ENCODE results near the gene FRMD5.
"Not testable (repeated sequence)": the region's sequence is repeated elsewhere in the genome, so short reads cannot be mapped to it uniquely, and the experiment has no call there.

FRMD5 gene

GRCh38 chr15:44058126-44058525 is 136.9 kb downstream of the FRMD5 start:
- H3K9me3 ChIP-seq (ENCODE audit: low read depth, low read length): no peaks in the 10 kb centered on the region
- no peak for TF ChIP-seq FOXP2 (optimal IDR thresholded peaks at IDR 0.05; ENCODE audit: control extremely low read depth, extremely low read length, insufficient read depth)
- TF ChIP-seq EZH2 (IDR thresholded peaks at IDR 0.05): no peak
- no peak for TF ChIP-seq POLR2AphosphoS5 (IDR thresholded peaks at IDR 0.05; ENCODE audit: borderline replicate concordance, low read depth, low read length)
- no peak overlapping the region for H3K9ac ChIP-seq (ENCODE audit: insufficient read length)
- H3K4me3 ChIP-seq: no peak overlapping the region
- H3K27ac ChIP-seq: no peak overlapping the region
- DNase-seq (ENCODE audit: low read depth, low spot score): no peak
- no peaks in the 10 kb centered on the region for H3K36me3 ChIP-seq (ENCODE audit: insufficient read depth, low read length)

GRCh38 chr15:44045661-44046060 is 149.4 kb downstream of the FRMD5 start:
- Histone ChIP-seq H3K4me3 (no peak overlapping the region), H3K36me3 (ENCODE audit: insufficient read depth, low read length) (no peaks in the 10 kb centered on the region), H3K9me3 (ENCODE audit: low read depth, low read length) (no peaks in the 10 kb centered on the region), H3K27ac (no peak overlapping the region), H3K9ac (ENCODE audit: insufficient read length) (no peak overlapping the region)
- TF ChIP-seq FOXP2 (optimal IDR thresholded peaks at IDR 0.05; ENCODE audit: control extremely low read depth, extremely low read length, insufficient read depth) (no peak), POLR2AphosphoS5 (IDR thresholded peaks at IDR 0.05; ENCODE audit: borderline replicate concordance, low read depth, low read length) (no peak), EZH2 (IDR thresholded peaks at IDR 0.05) (no peak)
- no peak for DNase-seq (ENCODE audit: low read depth, low spot score)

- H3K9ac ChIP-seq (ENCODE audit: insufficient read length): no peak overlapping the region
- no peak overlapping the region for H3K4me3 ChIP-seq
- TF ChIP-seq EZH2 (IDR thresholded peaks at IDR 0.05) (no peak), FOXP2 (optimal IDR thresholded peaks at IDR 0.05; ENCODE audit: control extremely low read depth, extremely low read length, insufficient read depth) (no peak), POLR2AphosphoS5 (IDR thresholded peaks at IDR 0.05; ENCODE audit: borderline replicate concordance, low read depth, low read length) (no peak)
- H3K36me3 ChIP-seq (ENCODE audit: insufficient read depth, low read length): no peaks in the 10 kb centered on the region
- DNase-seq (ENCODE audit: low read depth, low spot score): no peak
- H3K9me3 ChIP-seq (ENCODE audit: low read depth, low read length): no peaks in the 10 kb centered on the region
- no peak overlapping the region for H3K27ac ChIP-seq
Observed at GRCh38 chr15:44045217-44045616, 149.9 kb downstream of the FRMD5 start.

- no peak overlapping the region for H3K9ac ChIP-seq (ENCODE audit: insufficient read length)
- H3K36me3 ChIP-seq (ENCODE audit: insufficient read depth, low read length): no peaks in the 10 kb centered on the region
- TF ChIP-seq EZH2 (IDR thresholded peaks at IDR 0.05): no peak
- no peak overlapping the region for H3K4me3 ChIP-seq
- H3K27ac ChIP-seq: no peak overlapping the region
- no peak for DNase-seq (ENCODE audit: low read depth, low spot score)
- no peaks in the 10 kb centered on the region for H3K9me3 ChIP-seq (ENCODE audit: low read depth, low read length)
Observed at GRCh38 chr15:44038755-44039191, 156.3 kb downstream of the FRMD5 start.

GRCh38 chr15:44035781-44036699 is 159.0 kb downstream of the FRMD5 start:
- no peak for TF ChIP-seq POLR2AphosphoS5 (IDR thresholded peaks at IDR 0.05; ENCODE audit: borderline replicate concordance, low read depth, low read length)
- TF ChIP-seq EZH2 (IDR thresholded peaks at IDR 0.05): no peak
- TF ChIP-seq FOXP2 (optimal IDR thresholded peaks at IDR 0.05; ENCODE audit: control extremely low read depth, extremely low read length, insufficient read depth): no peak
- Histone ChIP-seq H3K9ac (ENCODE audit: insufficient read length) (no peak overlapping the region), H3K9me3 (ENCODE audit: low read depth, low read length) (no peaks in the 10 kb centered on the region), H3K4me3 (no peak overlapping the region), H3K36me3 (ENCODE audit: insufficient read depth, low read length) (no peaks in the 10 kb centered on the region), H3K27ac (no peak overlapping the region)
- DNase-seq (ENCODE audit: low read depth, low spot score): no peak

- Histone ChIP-seq H3K9ac (ENCODE audit: insufficient read length) (no peak overlapping the region), H3K27ac (no peak overlapping the region), H3K4me3 (no peak overlapping the region), H3K9me3 (ENCODE audit: low read depth, low read length) (no peaks in the 10 kb centered on the region), H3K36me3 (ENCODE audit: insufficient read depth, low read length) (no peaks in the 10 kb centered on the region)
- no peak for TF ChIP-seq EZH2 (IDR thresholded peaks at IDR 0.05)
- no peak for TF ChIP-seq POLR2AphosphoS5 (IDR thresholded peaks at IDR 0.05; ENCODE audit: borderline replicate concordance, low read depth, low read length)
- no peak for TF ChIP-seq FOXP2 (optimal IDR thresholded peaks at IDR 0.05; ENCODE audit: control extremely low read depth, extremely low read length, insufficient read depth)
- no peak for DNase-seq (ENCODE audit: low read depth, low spot score)
Observed at GRCh38 chr15:44034933-44035624, 160.0 kb downstream of the FRMD5 start.

- no peak overlapping the region for H3K4me3 ChIP-seq
- H3K27ac ChIP-seq: no peak overlapping the region
- no peaks in the 10 kb centered on the region for H3K9me3 ChIP-seq (ENCODE audit: low read depth, low read length)
- H3K9ac ChIP-seq (ENCODE audit: insufficient read length): no peak overlapping the region
- no peaks in the 10 kb centered on the region for H3K36me3 ChIP-seq (ENCODE audit: insufficient read depth, low read length)
- no peak for DNase-seq (ENCODE audit: low read depth, low spot score)
- TF ChIP-seq EZH2 (IDR thresholded peaks at IDR 0.05) (no peak), FOXP2 (optimal IDR thresholded peaks at IDR 0.05; ENCODE audit: control extremely low read depth, extremely low read length, insufficient read depth) (no peak), POLR2AphosphoS5 (IDR thresholded peaks at IDR 0.05; ENCODE audit: borderline replicate concordance, low read depth, low read length) (no peak)
Observed at GRCh38 chr15:44034334-44034733, 160.7 kb downstream of the FRMD5 start.

- no peak overlapping the region for H3K27ac ChIP-seq
- TF ChIP-seq FOXP2 (optimal IDR thresholded peaks at IDR 0.05; ENCODE audit: control extremely low read depth, extremely low read length, insufficient read depth) (no peak), POLR2AphosphoS5 (IDR thresholded peaks at IDR 0.05; ENCODE audit: borderline replicate concordance, low read depth, low read length) (no peak), EZH2 (IDR thresholded peaks at IDR 0.05) (no peak)
- H3K9me3 ChIP-seq (ENCODE audit: low read depth, low read length): no peaks in the 10 kb centered on the region
- H3K4me3 ChIP-seq: no peak overlapping the region
- no peak overlapping the region for H3K9ac ChIP-seq (ENCODE audit: insufficient read length)
- H3K36me3 ChIP-seq (ENCODE audit: insufficient read depth, low read length): no peaks in the 10 kb centered on the region
- no peak for DNase-seq (ENCODE audit: low read depth, low spot score)
Observed at GRCh38 chr15:44033894-44034293, 161.2 kb downstream of the FRMD5 start.

- H3K4me3 ChIP-seq; H3K9me3 ChIP-seq (ENCODE audit: low read depth, low read length); H3K36me3 ChIP-seq (ENCODE audit: insufficient read depth, low read length); H3K27ac ChIP-seq; H3K9ac ChIP-seq (ENCODE audit: insufficient read length); DNase-seq (ENCODE audit: low read depth, low spot score): not testable (repeated sequence)
Observed at GRCh38 chr15:44032820-44033219, 162.3 kb downstream of the FRMD5 start.
